ENCODE measurements around the gene ABCB6.
"Not testable (repeated sequence)": the region's sequence is repeated elsewhere in the genome, so short reads cannot be mapped to it uniquely, and the experiment has no call there.

ABCB6 gene

GRCh38 chr2:219213486-219214071 lies 5.2 kb downstream of the ABCB6 start:
- no peak for DNase-seq (ENCODE audit: low read depth)

- DNase-seq (ENCODE audit: low read depth): no peak
Measured at GRCh38 chr2:219213026-219213415, 5.7 kb downstream of the ABCB6 start.

GRCh38 chr2:219210886-219211362 lies 7.8 kb downstream of the ABCB6 start:
- DNase-seq (ENCODE audit: low read depth): no peak

GRCh38 chr2:219210196-219210885 lies 8.4 kb downstream of the ABCB6 start:
- no peak for DNase-seq (ENCODE audit: low read depth)

GRCh38 chr2:219209236-219210195 lies 9.2 kb downstream of the ABCB6 start:
- DNase-seq (ENCODE audit: low read depth): no peak

GRCh38 chr2:219207884-219208740 lies 10.6 kb downstream of the ABCB6 start:
- DNase-seq (ENCODE audit: low read depth): peak; percentile 40

GRCh38 chr2:219207134-219207883 lies 11.4 kb downstream of the ABCB6 start:
- no peak for DNase-seq (ENCODE audit: low read depth)

GRCh38 chr2:219206328-219207133 lies 12.2 kb downstream of the ABCB6 start, which contains the start of gene ZFAND2B:
TSS of gene ZFAND2B (plus strand) at chr2:219206782. CDS start at chr2:219206988, 206 bp downstream.
- DNase-seq (ENCODE audit: low read depth): peak; percentile 89

- DNase-seq (ENCODE audit: low read depth): no peak
Measured at GRCh38 chr2:219205981-219206327, 12.8 kb downstream of the ABCB6 start.

- no peak for DNase-seq (ENCODE audit: low read depth)
Measured at GRCh38 chr2:219205165-219205538, 13.6 kb downstream of the ABCB6 start.

GRCh38 chr2:219204425-219205164 lies 14.2 kb downstream of the ABCB6 start:
- DNase-seq (ENCODE audit: low read depth): no peak

- DNase-seq (ENCODE audit: low read depth): not testable (repeated sequence)
Measured at GRCh38 chr2:219201331-219201730, 17.4 kb downstream of the ABCB6 start.

GRCh38 chr2:219200502-219201326 lies 18.0 kb downstream of the ABCB6 start:
- not testable (repeated sequence) for DNase-seq (ENCODE audit: low read depth)

GRCh38 chr2:219199470-219200211 lies 19.1 kb downstream of the ABCB6 start:
- DNase-seq (ENCODE audit: low read depth): no peak

- DNase-seq (ENCODE audit: low read depth): no peak
Measured at GRCh38 chr2:219198974-219199373, 19.8 kb downstream of the ABCB6 start.

- no peak for DNase-seq (ENCODE audit: low read depth)
Measured at GRCh38 chr2:219197388-219197787, 21.4 kb downstream of the ABCB6 start.

- DNase-seq (ENCODE audit: low read depth): no peak
Measured at GRCh38 chr2:219186754-219187456, 31.9 kb downstream of the ABCB6 start.
